HG02870 (cell line): ENCODE measurements around the gene TRIM62.

ENCODE experiments used
- ATAC-seq: cut with Tn5 transposase; IDR thresholded peaks from one replicate; pipeline ENCODE4 v1.9.1; 2021; ENCODE audit warnings: mild to moderate bottlenecking, moderate library complexity; ENCODE audit not compliant: unreplicated experiment

The TRIM62 gene

GRCh38 chr1:33162141-33162540 is 19.7 kb downstream of the TRIM62 start:
- ATAC-seq = no peak

- no peak for ATAC-seq
These were observed 20.7 kb downstream of the TRIM62 start for GRCh38 chr1:33161061-33161681.

- ATAC-seq = no peak
These were observed 22.3 kb downstream of the TRIM62 start for GRCh38 chr1:33159577-33159976.

GRCh38 chr1:33158366-33158765 is 23.5 kb downstream of the TRIM62 start:
- ATAC-seq = no peak

GRCh38 chr1:33157131-33157530 is 24.7 kb downstream of the TRIM62 start:
- no peak for ATAC-seq

GRCh38 chr1:33155877-33156538 is 25.8 kb downstream of the TRIM62 start:
- ATAC-seq = no peak

GRCh38 chr1:33153650-33154049 is 28.2 kb downstream of the TRIM62 start:
- no peak for ATAC-seq

GRCh38 chr1:33152685-33153432 is 29.0 kb downstream of the TRIM62 start:
- no peak for ATAC-seq

- ATAC-seq = no peak
These were observed 30.7 kb downstream of the TRIM62 start for GRCh38 chr1:33151116-33151515.

- ATAC-seq = no peak
These were observed 31.3 kb downstream of the TRIM62 start for GRCh38 chr1:33150522-33150921.

- no peak for ATAC-seq
These were observed 32.2 kb downstream of the TRIM62 start for GRCh38 chr1:33149453-33150190.

GRCh38 chr1:33148615-33149014 is 33.2 kb downstream of the TRIM62 start:
- no peak for ATAC-seq

- ATAC-seq = no peak
These were observed 33.9 kb downstream of the TRIM62 start for GRCh38 chr1:33147997-33148314.

- no peak for ATAC-seq
These were observed 34.4 kb downstream of the TRIM62 start for GRCh38 chr1:33147275-33147996.

- ATAC-seq = no peak
These were observed 35.8 kb downstream of the TRIM62 start for GRCh38 chr1:33146003-33146402.

- ATAC-seq = no peak
These were observed 38.1 kb downstream of the TRIM62 start for GRCh38 chr1:33143698-33144097.

GRCh38 chr1:33143176-33143575 is 38.7 kb downstream of the TRIM62 start:
- no peak for ATAC-seq

- ATAC-seq = no peak
These were observed 39.3 kb downstream of the TRIM62 start for GRCh38 chr1:33142483-33143064.

- ATAC-seq = no peak
These were observed 40.1 kb downstream of the TRIM62 start for GRCh38 chr1:33141781-33142180.

- no peak for ATAC-seq
These were observed 40.6 kb downstream of the TRIM62 start for GRCh38 chr1:33141216-33141615.
